ENCODE data around the gene COQ2. TPM values are rescaled to one million over a fixed set of nuclear protein-coding genes. Genes with fewer than 3 reads are reported as not detected.

Gene COQ2
- total and polyA plus RNA-seq, 7 donors, result 6.4 to 29.1 (median 12.4) TPM

GRCh38 chr4:83257811-83258210, 26.8 kb downstream of the COQ2 start:
- no peak for ATAC-seq
- H3K36me3 ChIP-seq (ENCODE audit: insufficient read depth in 1 of 2, low read depth in 1 of 2), result peaks cover 0 to 14% of the 10 kb centered on the region in 2 donors
- no peak overlapping the region for H3K4me3 ChIP-seq
- H3K27ac ChIP-seq, result no peak overlapping the region
- no peaks in the 10 kb centered on the region for H3K9me3 ChIP-seq
- TF ChIP-seq, protein P1, sequence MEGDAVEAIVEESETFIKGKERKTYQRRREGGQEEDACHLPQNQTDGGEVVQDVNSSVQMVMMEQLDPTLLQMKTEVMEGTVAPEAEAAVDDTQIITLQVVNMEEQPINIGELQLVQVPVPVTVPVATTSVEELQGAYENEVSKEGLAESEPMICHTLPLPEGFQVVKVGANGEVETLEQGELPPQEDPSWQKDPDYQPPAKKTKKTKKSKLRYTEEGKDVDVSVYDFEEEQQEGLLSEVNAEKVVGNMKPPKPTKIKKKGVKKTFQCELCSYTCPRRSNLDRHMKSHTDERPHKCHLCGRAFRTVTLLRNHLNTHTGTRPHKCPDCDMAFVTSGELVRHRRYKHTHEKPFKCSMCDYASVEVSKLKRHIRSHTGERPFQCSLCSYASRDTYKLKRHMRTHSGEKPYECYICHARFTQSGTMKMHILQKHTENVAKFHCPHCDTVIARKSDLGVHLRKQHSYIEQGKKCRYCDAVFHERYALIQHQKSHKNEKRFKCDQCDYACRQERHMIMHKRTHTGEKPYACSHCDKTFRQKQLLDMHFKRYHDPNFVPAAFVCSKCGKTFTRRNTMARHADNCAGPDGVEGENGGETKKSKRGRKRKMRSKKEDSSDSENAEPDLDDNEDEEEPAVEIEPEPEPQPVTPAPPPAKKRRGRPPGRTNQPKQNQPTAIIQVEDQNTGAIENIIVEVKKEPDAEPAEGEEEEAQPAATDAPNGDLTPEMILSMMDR (IDR thresholded peaks at IDR 0.05), result no peak
- H3K27me3 ChIP-seq (ENCODE audit: insufficient read depth in 3 of 3, low read length in 2 of 3), result no peaks in the 10 kb centered on the region
- intact Hi-C loops (cut with DNase I), result loop anchor here in 1 of 2 donors (10.0 kb wide), 1 partner anchor 183 kb away; no protein-coding TSS in a partner anchor
- DNase-seq, result no peak
- H3K4me1 ChIP-seq, result peaks cover 18% of the 10 kb centered on the region
- 85 to 94% (median 85%) methylated on average over 7 of the region's 7 CpGs for WGBS, 3 donors

DNA sequence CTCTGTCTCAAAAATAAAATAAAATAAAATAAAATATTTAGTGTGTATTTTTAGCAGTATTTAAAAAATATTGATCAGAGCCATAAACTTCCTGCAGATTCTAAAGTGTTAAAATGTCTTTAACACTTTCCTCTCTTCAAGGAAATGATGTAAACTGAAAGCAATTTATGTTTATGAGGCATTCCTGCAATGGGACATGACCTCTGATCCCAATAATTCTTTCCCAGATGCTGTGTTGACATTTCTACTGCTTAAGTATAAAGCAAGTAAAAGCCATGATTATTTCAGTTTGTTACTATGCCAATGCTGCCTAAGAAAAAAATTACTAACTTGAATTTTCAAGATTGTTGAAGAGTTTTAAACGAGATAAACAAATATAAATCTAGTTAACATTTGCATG, 29.0 kb downstream of the COQ2 start:
- Histone ChIP-seq H3K36me3 (ENCODE audit: insufficient read depth in 1 of 2, low read depth in 1 of 2) (no peaks in the 10 kb centered on the region), H3K4me3 (no peak overlapping the region), H3K4me1 (peaks cover 18% of the 10 kb centered on the region), H3K27ac (no peak overlapping the region), H3K9me3 (no peaks in the 10 kb centered on the region), H3K27me3 (ENCODE audit: insufficient read depth in 3 of 3, low read length in 2 of 3) (no peaks in the 10 kb centered on the region)
- DNase-seq, result no peak
- intact Hi-C loops (cut with DNase I), result loop anchor here in 1 of 2 donors (10.0 kb wide), 1 partner anchor 181 kb away; no protein-coding TSS in a partner anchor
- no peak for ATAC-seq
- TF ChIP-seq, protein P1 (IDR thresholded peaks at IDR 0.05), result no peak
- WGBS, 3 donors, result 56 to 64% (median 63%) methylated on average over 1 of the region's 1 CpG

- H3K9me3 ChIP-seq, result no peaks in the 10 kb centered on the region
- TF ChIP-seq, protein P1 (IDR thresholded peaks at IDR 0.05), result peak; percentile 38
- H3K27ac ChIP-seq, result no peak overlapping the region
- H3K4me3 ChIP-seq, result no peak overlapping the region
- ATAC-seq (peak in 1 of 4 donors; percentile 40), DNase-seq (peak in 1 of 2 donors; percentile 23)
- H3K36me3 ChIP-seq (ENCODE audit: insufficient read depth in 1 of 2, low read depth in 1 of 2), result no peaks in the 10 kb centered on the region
- H3K27me3 ChIP-seq (ENCODE audit: insufficient read depth in 3 of 3, low read length in 2 of 3), result no peaks in the 10 kb centered on the region
- intact Hi-C loops (cut with DNase I), result loop anchor here in 1 of 2 donors (10.0 kb wide), 1 partner anchor 178 kb away; no protein-coding TSS in a partner anchor
- peaks cover 3% of the 10 kb centered on the region for H3K4me1 ChIP-seq
- 39 to 46% (median 40%) methylated on average over 7 of the region's 7 CpGs for WGBS, 3 donors
Measured at GRCh38 chr4:83252782-83253405, 31.7 kb downstream of the COQ2 start.

GRCh38 chr4:83251447-83251830, 33.2 kb downstream of the COQ2 start:
- DNase-seq (no peak), ATAC-seq (no peak)
- 61 to 74% (median 72%) methylated on average over 2 of the region's 2 CpGs for WGBS, 3 donors
- no peak overlapping the region for H3K4me3 ChIP-seq
- peaks cover 3% of the 10 kb centered on the region for H3K4me1 ChIP-seq
- no peaks in the 10 kb centered on the region for H3K9me3 ChIP-seq
- H3K27ac ChIP-seq, result no peak overlapping the region
- intact Hi-C loops (cut with DNase I), result loop anchor here in 1 of 2 donors (10.0 kb wide), 1 partner anchor 177 kb away; no protein-coding TSS in a partner anchor
- TF ChIP-seq, protein P1 (IDR thresholded peaks at IDR 0.05), result no peak
- no peaks in the 10 kb centered on the region for H3K27me3 ChIP-seq (ENCODE audit: insufficient read depth in 3 of 3, low read length in 2 of 3)
- H3K36me3 ChIP-seq (ENCODE audit: insufficient read depth in 1 of 2, low read depth in 1 of 2), result no peaks in the 10 kb centered on the region

Measured in psoas muscle (tissue), 8 donors.